Forelimb muscle (tissue), 1 donor: ENCODE measurements around the gene FRMPD3. TPM values are rescaled to one million over a fixed set of nuclear protein-coding genes. Genes with fewer than 3 reads are reported as not detected.

ENCODE experiments used
- DNase-seq: peaks from one replicate; pipeline ENCODE4 v3.0.0-alpha.2; 2013; ENCODE audit warnings: low read depth
- polyA plus RNA-seq: library from polyadenylated mRNA; unstranded; fragments of 120-200 nt; gene quantifications from one replicate; pipeline ENCODE4 v1.2.1, GENCODE V29; 2013; ENCODE audit not compliant: insufficient read length

Gene FRMPD3
- polyA plus RNA-seq, 1 donor, result 0.20 TPM

DNA sequence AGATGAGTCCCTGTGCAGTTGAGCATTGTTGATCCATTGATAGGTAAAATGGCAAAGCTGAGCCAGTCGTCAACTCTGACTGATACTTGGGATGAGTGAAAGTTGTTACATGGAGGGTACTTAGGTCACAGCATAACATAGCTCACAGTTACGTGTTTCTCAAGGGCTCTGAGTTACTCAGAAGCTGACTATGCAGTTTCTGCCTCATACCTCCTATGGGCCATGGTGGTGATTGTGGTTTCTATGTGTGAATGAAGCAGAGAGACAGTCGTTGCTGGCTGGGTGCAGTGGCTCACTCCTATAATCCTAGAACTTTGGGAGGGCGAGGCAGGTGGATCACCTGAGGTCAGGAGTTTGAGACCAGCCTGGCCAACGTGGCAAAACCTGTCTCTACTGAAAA is 30.8 kb downstream of the FRMPD3 start:
- no peak for DNase-seq

DNA sequence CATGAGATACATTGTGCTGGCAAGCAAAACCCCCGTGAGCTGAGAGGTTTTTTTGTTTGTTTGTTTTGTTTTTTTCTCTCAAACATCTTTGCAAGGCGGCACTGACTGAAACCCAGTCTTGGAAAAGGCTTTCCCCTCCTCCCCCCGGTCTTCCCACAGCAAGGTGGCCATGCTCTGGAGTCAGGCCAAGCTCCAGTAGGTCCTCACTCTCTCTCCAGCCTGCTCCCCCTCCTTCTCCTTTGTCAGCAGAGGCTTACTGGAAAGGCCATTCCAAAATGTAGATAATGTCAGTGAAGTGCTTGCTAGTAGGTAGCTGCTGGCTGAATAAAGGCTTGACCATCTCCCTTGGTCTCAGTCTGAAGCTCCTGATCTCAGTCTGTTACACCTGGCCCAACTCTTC is 32.6 kb downstream of the FRMPD3 start:
- no peak for DNase-seq

DNA sequence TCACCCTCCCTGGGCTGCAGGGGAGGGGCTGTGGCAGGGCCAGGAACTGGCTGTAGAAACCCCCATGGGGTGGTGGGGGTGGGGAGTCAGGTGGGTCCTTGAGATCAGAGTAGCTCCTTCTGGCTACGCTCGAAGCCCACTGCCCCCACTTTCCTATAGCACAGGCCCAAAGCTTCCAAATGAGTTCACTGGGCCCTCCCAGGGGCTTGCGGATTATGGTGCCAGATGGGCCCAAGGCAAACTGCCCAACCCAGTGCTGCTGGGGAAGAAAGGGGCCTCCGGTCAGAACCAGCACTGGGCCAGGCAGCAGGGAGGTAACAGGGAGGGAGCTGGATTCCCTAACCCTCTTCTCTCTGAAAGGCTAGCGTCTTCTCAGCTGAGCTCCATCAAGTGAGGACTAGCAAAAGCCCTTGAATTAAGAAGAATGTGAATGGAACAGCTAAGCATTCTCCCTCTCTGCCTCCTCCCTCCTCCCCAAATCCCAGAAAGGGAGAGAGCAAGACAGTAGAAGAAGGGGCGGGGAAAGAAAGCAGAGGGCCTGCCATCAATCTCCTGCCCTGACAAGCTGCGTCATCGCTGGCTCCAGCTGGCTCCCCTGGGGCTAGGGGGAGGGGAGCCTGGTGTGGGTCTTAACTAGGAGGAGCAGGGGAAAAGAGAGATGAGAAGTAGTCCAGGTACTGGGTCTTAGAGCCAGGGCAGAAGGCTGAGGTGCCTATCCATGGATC is 34.7 kb downstream of the FRMPD3 start:
- no peak for DNase-seq

DNA sequence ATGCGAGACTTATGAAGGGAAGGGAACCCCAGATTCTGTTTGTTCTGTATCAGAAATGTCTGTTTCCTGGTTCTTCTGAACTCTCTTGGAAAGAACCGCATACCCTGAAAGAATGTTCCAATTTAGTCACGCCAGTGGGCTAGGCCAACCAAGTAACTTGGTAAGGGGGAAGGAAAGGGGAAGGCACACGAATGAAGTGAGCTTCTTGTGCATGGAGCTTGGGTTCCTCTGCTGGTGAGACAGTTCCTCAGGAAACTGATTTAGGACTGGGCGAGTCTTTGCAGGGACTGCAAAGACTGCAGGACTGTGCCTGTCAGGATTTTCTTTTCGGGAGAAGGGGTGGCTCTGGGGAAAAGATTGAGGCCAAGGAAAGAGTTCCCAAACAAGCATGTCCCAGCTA is 35.6 kb downstream of the FRMPD3 start:
- no peak for DNase-seq

DNA sequence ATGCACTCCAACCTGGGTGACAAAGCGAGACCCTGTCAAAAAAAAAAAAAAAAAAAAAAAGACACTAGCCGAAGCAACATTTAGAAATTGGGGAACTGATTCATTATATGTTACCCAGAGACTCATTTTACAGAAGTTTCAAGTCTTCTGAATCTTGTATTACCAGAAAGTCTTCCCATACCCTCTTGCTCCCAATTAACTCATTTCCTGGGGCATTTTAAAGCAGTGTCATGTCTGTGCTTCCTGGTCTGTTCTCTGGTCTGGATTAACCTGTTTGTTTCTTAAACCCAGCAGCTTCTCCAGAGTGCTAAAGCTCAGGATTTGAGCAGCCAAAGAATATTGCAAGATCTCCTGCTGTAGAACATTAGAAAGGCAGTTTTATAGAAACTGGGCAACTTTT is 43.7 kb downstream of the FRMPD3 start:
- no peak for DNase-seq

DNA sequence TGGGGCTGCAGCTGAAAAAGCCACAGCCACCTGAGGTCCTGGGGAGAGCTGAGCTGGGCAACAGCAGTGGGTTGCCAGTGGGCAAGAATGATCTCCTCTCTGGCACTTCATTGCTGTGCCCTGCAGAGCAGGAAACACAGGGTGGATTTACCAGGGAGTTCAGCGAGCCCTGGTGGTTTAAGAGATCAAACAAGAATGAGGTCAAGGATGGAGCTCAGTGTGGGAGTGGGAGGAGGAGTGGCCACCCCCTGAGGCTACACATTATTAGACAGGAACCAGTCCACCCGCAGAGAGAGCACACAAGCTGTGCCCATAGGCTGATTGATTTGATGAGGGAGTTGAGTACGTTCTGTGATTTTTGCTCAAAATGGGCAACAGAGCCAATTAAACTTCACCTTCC is 47.3 kb downstream of the FRMPD3 start:
- no peak for DNase-seq

Other genes with a start within 250 kb of the FRMPD3 start
- gene NUP62CL, start 243.2 kb upstream of the FRMPD3 start, polyA plus RNA-seq, result 0.90 TPM
- not detected for gene DNAAF6, start 243.0 kb upstream of the FRMPD3 start, polyA plus RNA-seq
- gene PRPS1, start 178.9 kb downstream of the FRMPD3 start, polyA plus RNA-seq, result 23.3 TPM